Esophagus squamous epithelium (tissue), 4 donors: ENCODE results near the gene TCAP.

Experiments used
- CTCF ChIP-seq, 6 experiments: fragments of 450-650 bp in 4 of 6; fragments of 200-600 bp in 2 of 6; sonication (generic) in 2 of 6; IDR thresholded peaks; one replicate each; pipeline ENCODE4 v1.5.1; 2016 to 2019; ENCODE audit warnings: antibody characterized with exemption in 6 of 6, mild to moderate bottlenecking in 4 of 6, moderate library complexity in 4 of 6
- POLR2A ChIP-seq, 4 donors: fragments of 450-650 bp; IDR thresholded peaks; one replicate each; pipeline ENCODE4 v1.6.1; 2017; ENCODE audit warnings: antibody characterized with exemption in 4 of 4, mild to moderate bottlenecking in 4 of 4, moderate library complexity in 3 of 4

DNA sequence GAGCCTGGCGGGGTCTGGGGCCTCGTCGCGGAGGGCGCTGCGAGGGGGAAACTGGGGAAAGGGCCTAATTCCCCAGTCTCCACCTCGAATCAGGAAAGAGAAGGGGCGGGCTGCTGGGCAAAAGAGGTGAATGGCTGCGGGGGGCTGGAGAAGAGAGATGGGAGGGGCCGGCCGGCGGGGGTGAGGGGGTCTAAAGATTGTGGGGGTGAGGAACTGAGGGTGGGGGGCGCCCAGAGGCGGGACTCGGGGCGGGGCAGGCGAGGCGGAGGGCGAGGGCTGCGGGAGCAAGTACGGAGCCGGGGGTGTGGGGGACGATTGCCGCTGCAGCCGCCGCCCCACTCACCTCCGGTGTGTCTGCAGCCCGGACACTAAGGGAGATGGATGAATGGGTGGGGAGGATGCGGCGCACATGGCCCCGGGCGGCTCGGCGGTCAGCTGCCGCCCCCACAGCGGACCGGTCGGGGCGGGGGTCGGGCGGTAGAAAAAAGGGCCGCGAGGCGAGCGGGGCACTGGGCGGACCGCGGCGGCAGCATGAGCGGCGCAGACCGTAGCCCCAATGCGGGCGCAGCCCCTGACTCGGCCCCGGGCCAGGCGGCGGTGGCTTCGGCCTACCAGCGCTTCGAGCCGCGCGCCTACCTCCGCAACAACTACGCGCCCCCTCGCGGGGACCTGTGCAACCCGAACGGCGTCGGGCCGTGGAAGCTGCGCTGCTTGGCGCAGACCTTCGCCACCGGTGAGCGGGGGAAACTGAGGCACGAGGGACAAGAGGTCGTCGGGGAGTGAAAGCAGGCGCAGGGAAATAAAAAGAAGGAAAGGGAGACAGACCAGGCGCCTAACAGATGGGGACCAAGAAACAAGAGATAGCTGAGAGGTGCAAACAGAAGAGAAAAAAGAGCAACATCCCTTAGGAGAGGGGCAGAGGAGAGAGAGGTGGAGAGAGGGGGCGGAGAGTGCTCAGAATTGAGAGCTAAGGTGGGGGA, 3.1 kb downstream of the TCAP start, which contains the start of gene PNMT:
- TF ChIP-seq CTCF (IDR thresholded peaks at IDR 0.05) = peak; percentile 47 to 78 (median 65)
- no peak for TF ChIP-seq POLR2A (IDR thresholded peaks at IDR 0.05)
